Suprapubic skin (tissue), 4 donors: ENCODE results near the gene MTHFSD. TPM values are rescaled to one million over a fixed set of nuclear protein-coding genes. Genes with fewer than 3 reads are reported as not detected.

Experiments used
- DNase-seq, 2 donors: peaks; one replicate each; pipeline ENCODE4 v3.0.0-alpha.2; 2019; ENCODE audit warnings: low spot score in 2 of 2
- H3K27ac ChIP-seq: fragments of 200-600 bp; sonication (generic); one replicate; pipeline ENCODE4 v1.5.1; 2019
- H3K27me3 ChIP-seq: fragments of 200-600 bp; sonication (generic); one replicate; pipeline ENCODE4 v1.5.1; 2019
- H3K36me3 ChIP-seq: fragments of 200-600 bp; sonication (generic); one replicate; pipeline ENCODE4 v1.5.1; 2019
- H3K4me1 ChIP-seq: fragments of 200-600 bp; sonication (generic); one replicate; pipeline ENCODE4 v1.5.1; 2019
- H3K4me3 ChIP-seq: fragments of 200-600 bp; sonication (generic); one replicate; pipeline ENCODE4 v1.5.1; 2019; ENCODE audit warnings: mild to moderate bottlenecking
- H3K9me3 ChIP-seq: fragments of 200-600 bp; sonication (generic); one replicate; pipeline ENCODE4 v1.5.1; 2019
- EP300 ChIP-seq: sonication (generic); formaldehyde crosslinking; IDR thresholded peaks from one replicate; pipeline ENCODE4 v1.6.1; 2017; ENCODE audit warnings: antibody characterized with exemption
- POLR2A ChIP-seq, 2 donors: fragments of 450-650 bp; IDR thresholded peaks; one replicate each; pipeline ENCODE4 v1.6.1; 2017; ENCODE audit warnings: antibody characterized with exemption in 2 of 2, mild to moderate bottlenecking in 2 of 2, moderate library complexity in 2 of 2
- POLR2AphosphoS5 ChIP-seq, 3 donors: sonication (generic); formaldehyde crosslinking; IDR thresholded peaks; one replicate each; pipeline ENCODE4 v1.6.1; 2017; ENCODE audit warnings: antibody characterized with exemption in 3 of 3
- WGBS: methylation state at CpG from one replicate; pipeline ENCODE4 v1.1.5; 2018; 5-methylcytosine and 5-hydroxymethylcytosine counted together
- total RNA-seq, 4 donors: library from RNA; depleted of rRNA; stranded (reverse); fragments of >200 nt; gene quantifications; one replicate each; pipeline ENCODE4 v1.1.0, GENCODE V29; 2016
- TF ChIP-seq, protein P1 (sequence below), 2 donors: fragments of 200-600 bp in 1 of 2; fragments of 450-650 bp in 1 of 2; sonication (generic) in 1 of 2; IDR thresholded peaks; one replicate each; pipeline ENCODE4 v1.5.1; 2016 to 2019; ENCODE audit warnings: antibody characterized with exemption in 2 of 2, mild to moderate bottlenecking in 1 of 2, moderate library complexity in 1 of 2

Gene MTHFSD
- total RNA-seq, 4 donors from 2014 or later: 12.4 to 43.4 (median 18.8) TPM

DNA sequence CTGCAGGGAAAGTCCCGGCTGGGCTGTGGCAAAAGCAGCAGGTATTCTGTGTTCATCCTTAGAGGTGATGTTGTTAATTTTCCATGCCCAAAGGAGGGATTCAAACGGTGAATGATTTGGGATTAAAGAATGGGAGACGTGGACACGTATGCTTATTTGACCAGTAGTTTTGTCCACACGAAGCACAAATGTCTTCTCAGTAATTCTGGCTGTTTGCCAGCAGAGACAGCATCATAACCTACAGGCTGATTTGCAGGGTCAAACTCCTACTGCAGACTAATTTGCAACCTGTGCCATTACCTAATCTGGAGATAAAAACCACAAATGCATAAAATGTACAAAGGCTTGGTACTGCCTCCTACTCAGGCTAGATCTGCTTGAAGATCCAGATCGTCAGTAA, 14.1 kb downstream of the MTHFSD start:
- no peak overlapping the region for H3K27ac ChIP-seq
- H3K4me3 ChIP-seq: no peak overlapping the region
- peaks cover 87% of the 10 kb centered on the region for H3K36me3 ChIP-seq
- H3K4me1 ChIP-seq: no peaks in the 10 kb centered on the region
- TF ChIP-seq POLR2AphosphoS5 (IDR thresholded peaks at IDR 0.05) (no peak), EP300 (no peak), POLR2A (IDR thresholded peaks at IDR 0.05) (no peak)
- TF ChIP-seq, protein P1, sequence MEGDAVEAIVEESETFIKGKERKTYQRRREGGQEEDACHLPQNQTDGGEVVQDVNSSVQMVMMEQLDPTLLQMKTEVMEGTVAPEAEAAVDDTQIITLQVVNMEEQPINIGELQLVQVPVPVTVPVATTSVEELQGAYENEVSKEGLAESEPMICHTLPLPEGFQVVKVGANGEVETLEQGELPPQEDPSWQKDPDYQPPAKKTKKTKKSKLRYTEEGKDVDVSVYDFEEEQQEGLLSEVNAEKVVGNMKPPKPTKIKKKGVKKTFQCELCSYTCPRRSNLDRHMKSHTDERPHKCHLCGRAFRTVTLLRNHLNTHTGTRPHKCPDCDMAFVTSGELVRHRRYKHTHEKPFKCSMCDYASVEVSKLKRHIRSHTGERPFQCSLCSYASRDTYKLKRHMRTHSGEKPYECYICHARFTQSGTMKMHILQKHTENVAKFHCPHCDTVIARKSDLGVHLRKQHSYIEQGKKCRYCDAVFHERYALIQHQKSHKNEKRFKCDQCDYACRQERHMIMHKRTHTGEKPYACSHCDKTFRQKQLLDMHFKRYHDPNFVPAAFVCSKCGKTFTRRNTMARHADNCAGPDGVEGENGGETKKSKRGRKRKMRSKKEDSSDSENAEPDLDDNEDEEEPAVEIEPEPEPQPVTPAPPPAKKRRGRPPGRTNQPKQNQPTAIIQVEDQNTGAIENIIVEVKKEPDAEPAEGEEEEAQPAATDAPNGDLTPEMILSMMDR (IDR thresholded peaks at IDR 0.05): no peak
- H3K9me3 ChIP-seq: no peaks in the 10 kb centered on the region
- 85% methylated on average over 6 of the region's 6 CpGs for WGBS
- H3K27me3 ChIP-seq: no peaks in the 10 kb centered on the region
- DNase-seq: no peak

GRCh38 chr16:86538196-86538780, 16.7 kb downstream of the MTHFSD start:
- H3K36me3 ChIP-seq: peaks cover 81% of the 10 kb centered on the region
- H3K4me3 ChIP-seq: no peak overlapping the region
- H3K27ac ChIP-seq: no peak overlapping the region
- H3K27me3 ChIP-seq: no peaks in the 10 kb centered on the region
- H3K9me3 ChIP-seq: no peaks in the 10 kb centered on the region
- TF ChIP-seq EP300 (no peak), POLR2AphosphoS5 (IDR thresholded peaks at IDR 0.05) (no peak), POLR2A (IDR thresholded peaks at IDR 0.05) (no peak)
- TF ChIP-seq, protein P1 (IDR thresholded peaks at IDR 0.05): no peak
- DNase-seq: no peak
- WGBS: no CpG with 5 or more reads among the region's 17 CpGs
- H3K4me1 ChIP-seq: no peaks in the 10 kb centered on the region

GRCh38 chr16:86537486-86537885, 17.5 kb downstream of the MTHFSD start:
- 99% methylated on average over 4 of the region's 4 CpGs for WGBS
- H3K9me3 ChIP-seq: no peaks in the 10 kb centered on the region
- H3K4me1 ChIP-seq: no peaks in the 10 kb centered on the region
- peaks cover 79% of the 10 kb centered on the region for H3K36me3 ChIP-seq
- no peak for TF ChIP-seq POLR2A (IDR thresholded peaks at IDR 0.05)
- no peak for TF ChIP-seq POLR2AphosphoS5 (IDR thresholded peaks at IDR 0.05)
- TF ChIP-seq, protein P1 (IDR thresholded peaks at IDR 0.05): no peak
- TF ChIP-seq EP300: no peak
- no peak overlapping the region for H3K27ac ChIP-seq
- DNase-seq: no peak
- H3K4me3 ChIP-seq: no peak overlapping the region
- H3K27me3 ChIP-seq: no peaks in the 10 kb centered on the region

GRCh38 chr16:86536621-86537020, 18.4 kb downstream of the MTHFSD start:
- Histone ChIP-seq H3K27ac (no peak overlapping the region), H3K4me3 (no peak overlapping the region), H3K9me3 (no peaks in the 10 kb centered on the region), H3K36me3 (peaks cover 74% of the 10 kb centered on the region), H3K27me3 (no peaks in the 10 kb centered on the region), H3K4me1 (no peaks in the 10 kb centered on the region)
- 95% methylated on average over 17 of the region's 17 CpGs for WGBS
- TF ChIP-seq POLR2A (IDR thresholded peaks at IDR 0.05) (no peak), EP300 (no peak), POLR2AphosphoS5 (IDR thresholded peaks at IDR 0.05) (no peak)
- TF ChIP-seq, protein P1 (IDR thresholded peaks at IDR 0.05): no peak
- DNase-seq: no peak

GRCh38 chr16:86534779-86535615, 20.0 kb downstream of the MTHFSD start:
- H3K27ac ChIP-seq: no peak overlapping the region
- H3K4me3 ChIP-seq: no peak overlapping the region
- H3K9me3 ChIP-seq: no peaks in the 10 kb centered on the region
- TF ChIP-seq EP300: no peak
- TF ChIP-seq POLR2AphosphoS5 (IDR thresholded peaks at IDR 0.05): no peak
- TF ChIP-seq, protein P1 (IDR thresholded peaks at IDR 0.05): no peak
- TF ChIP-seq POLR2A (IDR thresholded peaks at IDR 0.05): no peak
- no peaks in the 10 kb centered on the region for H3K27me3 ChIP-seq
- peaks cover 58% of the 10 kb centered on the region for H3K36me3 ChIP-seq
- no peak for DNase-seq
- WGBS: 84% methylated on average over 18 of the region's 18 CpGs
- no peaks in the 10 kb centered on the region for H3K4me1 ChIP-seq
